Choroid plexus epithelial cell (primary cell): ENCODE data around the gene AVPR2.

Source experiments
- DNase-seq: peaks from one replicate; pipeline ENCODE4 v3.0.0-alpha.2; 2010; ENCODE audit warnings: low read depth
- H3K4me3 ChIP-seq: 2 replicates; pipeline ENCODE4 v1.5.1; 2011; ENCODE audit warnings: low read depth, mild to moderate bottlenecking, control low read depth, low read length, moderate library complexity
- TF ChIP-seq, protein P1 (sequence below): conservative IDR thresholded peaks from 2 replicates; pipeline ENCODE4 v1.5.1; 2011; ENCODE audit warnings: low read depth, mild to moderate bottlenecking, control low read depth, inconsistent platforms, low read length, moderate library complexity

The AVPR2 gene

DNA sequence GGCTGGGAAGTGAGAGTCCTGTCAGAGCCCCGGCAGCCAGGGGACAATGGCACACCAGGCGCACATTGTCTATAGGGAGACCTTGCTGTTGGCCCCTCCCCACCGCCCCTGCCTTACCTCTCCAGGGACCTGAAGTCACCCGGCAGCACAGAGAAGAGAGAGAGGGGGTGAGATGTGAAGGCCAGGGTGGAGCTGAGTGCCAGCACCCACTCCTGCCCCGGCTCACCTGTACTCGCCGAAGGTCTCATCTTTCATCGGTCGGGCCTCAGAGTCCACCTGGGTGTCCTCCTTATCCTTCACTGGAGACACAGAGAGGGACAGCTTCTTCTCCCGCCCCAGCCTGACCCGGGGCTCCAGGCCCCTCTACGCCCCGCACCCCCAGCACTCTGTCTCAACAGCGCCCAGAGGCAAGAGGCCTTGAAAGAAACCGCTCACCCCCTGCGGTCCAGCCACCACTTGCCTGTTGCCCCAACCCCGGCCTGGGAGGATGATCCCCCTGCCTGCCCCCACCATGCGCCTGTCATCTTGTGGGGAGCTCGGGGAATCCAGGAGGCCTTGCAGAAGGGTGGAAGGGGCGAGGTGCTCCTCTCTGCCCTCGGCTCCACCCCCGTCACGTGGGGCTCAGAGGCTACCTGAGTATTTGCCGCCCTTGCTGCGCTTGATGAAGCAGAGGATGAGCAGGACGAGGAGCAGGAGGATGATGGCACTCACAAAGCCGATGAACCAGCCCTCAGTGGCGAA, 41.1 kb upstream of the AVPR2 start:
- no peak overlapping the region for H3K4me3 ChIP-seq
- TF ChIP-seq, protein P1, sequence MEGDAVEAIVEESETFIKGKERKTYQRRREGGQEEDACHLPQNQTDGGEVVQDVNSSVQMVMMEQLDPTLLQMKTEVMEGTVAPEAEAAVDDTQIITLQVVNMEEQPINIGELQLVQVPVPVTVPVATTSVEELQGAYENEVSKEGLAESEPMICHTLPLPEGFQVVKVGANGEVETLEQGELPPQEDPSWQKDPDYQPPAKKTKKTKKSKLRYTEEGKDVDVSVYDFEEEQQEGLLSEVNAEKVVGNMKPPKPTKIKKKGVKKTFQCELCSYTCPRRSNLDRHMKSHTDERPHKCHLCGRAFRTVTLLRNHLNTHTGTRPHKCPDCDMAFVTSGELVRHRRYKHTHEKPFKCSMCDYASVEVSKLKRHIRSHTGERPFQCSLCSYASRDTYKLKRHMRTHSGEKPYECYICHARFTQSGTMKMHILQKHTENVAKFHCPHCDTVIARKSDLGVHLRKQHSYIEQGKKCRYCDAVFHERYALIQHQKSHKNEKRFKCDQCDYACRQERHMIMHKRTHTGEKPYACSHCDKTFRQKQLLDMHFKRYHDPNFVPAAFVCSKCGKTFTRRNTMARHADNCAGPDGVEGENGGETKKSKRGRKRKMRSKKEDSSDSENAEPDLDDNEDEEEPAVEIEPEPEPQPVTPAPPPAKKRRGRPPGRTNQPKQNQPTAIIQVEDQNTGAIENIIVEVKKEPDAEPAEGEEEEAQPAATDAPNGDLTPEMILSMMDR: no peak
- no peak for DNase-seq

DNA sequence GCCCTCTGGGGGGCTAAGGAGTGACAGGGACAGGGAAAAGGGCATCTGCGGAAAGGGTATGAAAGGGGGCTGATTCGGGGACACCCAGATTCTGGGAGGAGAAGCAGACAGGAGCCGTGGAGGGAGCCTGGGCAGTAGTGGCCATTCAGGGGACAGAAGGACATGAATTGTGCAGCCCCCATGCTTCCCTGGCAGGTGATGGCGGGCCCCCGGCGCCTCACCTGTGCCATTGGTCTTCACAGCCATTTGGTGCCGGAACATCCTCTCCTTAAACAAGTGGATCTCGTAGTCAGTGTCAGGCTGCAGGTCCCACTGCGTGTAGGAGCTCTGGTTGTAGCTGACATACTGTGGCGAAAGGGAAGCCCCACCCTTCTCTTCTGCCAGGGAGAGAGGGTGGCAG, 40.4 kb upstream of the AVPR2 start:
- no peak overlapping the region for H3K4me3 ChIP-seq
- TF ChIP-seq, protein P1: no peak
- DNase-seq: no peak

DNA sequence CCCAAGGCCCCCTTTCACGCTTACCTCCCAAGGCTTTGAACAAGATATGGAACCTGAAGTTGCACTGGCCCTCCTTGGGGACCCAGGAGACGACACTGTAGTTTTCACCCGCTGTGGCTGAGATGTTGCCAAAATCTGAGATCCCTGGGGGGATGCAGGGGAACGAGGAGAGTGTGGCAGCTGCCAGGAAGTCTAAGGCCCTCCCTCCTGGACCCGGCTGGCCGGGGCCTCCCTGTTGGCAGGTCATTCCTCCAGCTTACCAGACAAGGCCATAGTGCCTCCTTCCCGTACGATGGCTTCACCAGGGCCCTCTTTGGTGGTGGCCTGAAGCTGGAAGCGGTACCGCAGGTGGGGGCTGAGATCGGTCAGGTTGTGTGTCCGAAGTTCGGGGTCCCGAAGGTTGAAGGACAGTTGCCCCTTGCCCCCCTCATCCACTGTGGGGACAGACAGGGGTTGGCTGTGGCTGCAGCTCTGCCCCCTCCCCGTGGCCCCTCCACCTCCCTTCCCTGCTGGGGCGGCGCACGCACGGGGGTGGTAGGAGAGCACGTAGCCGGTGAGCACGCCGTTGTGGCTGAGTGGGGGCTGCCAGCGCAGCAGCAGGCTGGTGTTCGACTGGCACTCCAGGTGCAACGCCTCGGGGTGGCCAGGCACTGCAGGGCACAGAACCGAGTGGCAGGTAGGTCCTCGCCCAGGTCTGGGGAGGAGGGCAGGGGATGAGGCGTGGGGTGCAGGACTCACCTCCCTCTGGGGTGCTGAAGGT, 39.7 kb upstream of the AVPR2 start:
- DNase-seq: no peak
- no peak overlapping the region for H3K4me3 ChIP-seq
- TF ChIP-seq, protein P1: no peak

DNA sequence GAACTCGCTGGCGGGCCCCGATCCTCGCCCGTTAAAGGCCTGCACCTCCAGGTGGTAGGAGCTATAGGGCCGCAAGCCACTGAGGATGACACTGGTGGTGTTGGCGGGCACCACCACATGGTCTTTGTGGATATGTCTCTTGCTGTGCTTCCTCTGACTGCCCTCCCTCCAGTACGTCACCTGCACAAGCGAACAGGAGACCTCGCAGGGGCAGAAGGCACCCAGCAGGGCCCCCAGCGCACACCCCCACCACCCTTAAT, 39.2 kb upstream of the AVPR2 start:
- TF ChIP-seq, protein P1: no peak
- no peak overlapping the region for H3K4me3 ChIP-seq
- no peak for DNase-seq

DNA sequence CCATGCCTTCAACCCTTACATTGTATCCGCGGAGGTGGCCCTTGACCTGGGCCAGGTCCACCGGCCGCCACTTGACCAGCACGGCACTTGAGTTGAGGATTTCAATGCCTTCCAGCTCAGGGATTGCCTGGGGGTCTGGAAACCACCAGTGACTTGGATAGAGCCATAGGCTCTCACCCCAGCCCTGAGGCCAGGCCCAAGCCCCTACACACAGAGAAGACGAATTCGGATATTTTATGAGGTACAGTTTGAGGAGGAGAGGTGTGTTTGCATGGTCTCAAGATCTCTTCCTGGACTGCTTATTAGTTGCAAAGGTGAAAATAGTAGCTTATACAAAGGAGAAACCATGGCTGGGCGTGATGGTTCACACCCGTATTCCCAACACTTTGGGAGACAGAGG, 38.8 kb upstream of the AVPR2 start:
- H3K4me3 ChIP-seq: no peak overlapping the region
- DNase-seq: no peak
- TF ChIP-seq, protein P1: no peak

DNA sequence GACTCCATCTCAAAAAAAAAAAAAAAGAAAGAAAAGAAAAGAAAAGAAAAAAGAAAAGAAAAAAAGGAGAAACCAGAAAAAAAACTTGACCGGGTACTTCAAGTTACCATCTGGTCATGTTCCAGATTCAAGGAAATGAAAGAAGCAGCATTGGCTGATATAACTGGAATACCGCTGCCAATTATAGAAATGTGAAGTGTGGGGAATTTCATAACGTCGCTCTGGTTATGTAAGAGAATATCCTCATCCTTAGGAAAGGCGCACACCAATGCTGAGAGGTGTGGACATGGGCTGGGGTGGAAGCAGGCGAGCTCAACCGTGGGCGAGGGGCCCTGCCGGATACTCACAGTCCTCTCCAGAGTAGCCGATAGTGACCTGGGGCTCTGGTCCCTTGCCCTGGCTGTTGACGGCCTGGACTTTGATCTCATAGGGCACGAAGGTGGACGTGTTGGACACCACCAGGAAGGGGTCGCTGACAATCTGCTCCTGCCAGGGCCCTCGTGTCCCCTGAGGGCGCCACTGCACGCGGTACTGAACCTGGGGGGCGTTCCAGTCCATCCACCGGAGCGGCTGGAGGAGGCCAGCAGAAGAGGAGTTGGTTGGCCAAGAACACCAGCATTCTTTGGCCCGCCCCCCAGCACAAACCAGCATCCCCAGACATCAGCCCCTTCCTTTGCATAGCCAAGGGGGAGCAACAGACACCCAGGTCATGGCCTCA, 38.0 kb upstream of the AVPR2 start:
- DNase-seq: no peak
- TF ChIP-seq, protein P1: no peak

More for the DNA sequence above, 38.0 kb upstream of the AVPR2 start:
- H3K4me3 ChIP-seq: no peak overlapping the region
